ENCODE data around the gene KCMF1.

The KCMF1 gene

GRCh38 chr2:85011747-85012146 is 40.8 kb downstream of the KCMF1 start:
- H3F3A ChIP-seq (ENCODE audit: control insufficient read depth, insufficient read depth), result peaks cover 14% of the 10 kb centered on the region
- peaks cover 97% of the 10 kb centered on the region for H3K79me2 ChIP-seq (ENCODE audit: control insufficient read depth, low read length)
- TF ChIP-seq CTCF (IDR thresholded peaks at IDR 0.05; ENCODE audit: low read depth, low read length, poor library complexity, severe bottlenecking) (peak; percentile 59), EZH2phosphoT487 (IDR thresholded peaks at IDR 0.05; ENCODE audit: borderline replicate concordance, low read length) (no peak)
- H3K4me2 ChIP-seq (ENCODE audit: low read length), result no peak overlapping the region
- no peaks in the 10 kb centered on the region for H3K9me2 ChIP-seq (replicated peaks; ENCODE audit: control insufficient read depth, low read length)
- H4K20me1 ChIP-seq (ENCODE audit: control insufficient read depth, insufficient read depth, low read depth, low read length), result peaks cover 17% of the 10 kb centered on the region
- no peaks in the 10 kb centered on the region for H3K27me3 ChIP-seq (ENCODE audit: control insufficient read depth, low read length)
- H3K36me3 ChIP-seq (ENCODE audit: control insufficient read depth, low read length), result peaks cover 22% of the 10 kb centered on the region
- no peaks in the 10 kb centered on the region for H3K9me3 ChIP-seq (ENCODE audit: control insufficient read depth, insufficient read depth, low read length)
- H3K27ac ChIP-seq (ENCODE audit: low read depth, low read length), result no peak overlapping the region
- peaks cover 68% of the 10 kb centered on the region for H3K4me1 ChIP-seq (ENCODE audit: control insufficient read depth, low read length)
- H3K4me3 ChIP-seq (ENCODE audit: low read length), result no peak overlapping the region

- peaks cover 96% of the 10 kb centered on the region for H3K79me2 ChIP-seq (ENCODE audit: control insufficient read depth, low read length)
- TF ChIP-seq CTCF (IDR thresholded peaks at IDR 0.05; ENCODE audit: low read depth, low read length, poor library complexity, severe bottlenecking) (no peak), EZH2phosphoT487 (IDR thresholded peaks at IDR 0.05; ENCODE audit: borderline replicate concordance, low read length) (no peak)
- H3K36me3 ChIP-seq (ENCODE audit: control insufficient read depth, low read length), result peaks cover 17% of the 10 kb centered on the region
- H3F3A ChIP-seq (ENCODE audit: control insufficient read depth, insufficient read depth), result peaks cover 14% of the 10 kb centered on the region
- H3K4me3 ChIP-seq (ENCODE audit: low read length), result no peak overlapping the region
- no peaks in the 10 kb centered on the region for H3K9me3 ChIP-seq (ENCODE audit: control insufficient read depth, insufficient read depth, low read length)
- peaks cover 17% of the 10 kb centered on the region for H4K20me1 ChIP-seq (ENCODE audit: control insufficient read depth, insufficient read depth, low read depth, low read length)
- H3K4me1 ChIP-seq (ENCODE audit: control insufficient read depth, low read length), result peaks cover 70% of the 10 kb centered on the region
- no peaks in the 10 kb centered on the region for H3K27me3 ChIP-seq (ENCODE audit: control insufficient read depth, low read length)
- H3K4me2 ChIP-seq (ENCODE audit: low read length), result no peak overlapping the region
- no peaks in the 10 kb centered on the region for H3K9me2 ChIP-seq (replicated peaks; ENCODE audit: control insufficient read depth, low read length)
- H3K27ac ChIP-seq (ENCODE audit: low read depth, low read length), result no peak overlapping the region
Measured at GRCh38 chr2:85012431-85012830, 41.5 kb downstream of the KCMF1 start.

GRCh38 chr2:85012855-85013254 is 41.9 kb downstream of the KCMF1 start:
- Histone ChIP-seq H3K9me3 (ENCODE audit: control insufficient read depth, insufficient read depth, low read length) (no peaks in the 10 kb centered on the region), H3K27ac (ENCODE audit: low read depth, low read length) (no peak overlapping the region), H3K36me3 (ENCODE audit: control insufficient read depth, low read length) (peaks cover 13% of the 10 kb centered on the region), H3K4me3 (ENCODE audit: low read length) (no peak overlapping the region), H3K27me3 (ENCODE audit: control insufficient read depth, low read length) (no peaks in the 10 kb centered on the region), H3K4me2 (ENCODE audit: low read length) (no peak overlapping the region), H3K79me2 (ENCODE audit: control insufficient read depth, low read length) (peaks cover 96% of the 10 kb centered on the region), H4K20me1 (ENCODE audit: control insufficient read depth, insufficient read depth, low read depth, low read length) (peaks cover 19% of the 10 kb centered on the region), H3F3A (ENCODE audit: control insufficient read depth, insufficient read depth) (peaks cover 17% of the 10 kb centered on the region), H3K4me1 (ENCODE audit: control insufficient read depth, low read length) (peaks cover 67% of the 10 kb centered on the region), H3K9me2 (replicated peaks; ENCODE audit: control insufficient read depth, low read length) (no peaks in the 10 kb centered on the region)
- TF ChIP-seq CTCF (IDR thresholded peaks at IDR 0.05; ENCODE audit: low read depth, low read length, poor library complexity, severe bottlenecking) (no peak), EZH2phosphoT487 (IDR thresholded peaks at IDR 0.05; ENCODE audit: borderline replicate concordance, low read length) (no peak)
